Amniotic epithelial cell (primary cell): ENCODE data around the gene JADE3.

Source experiments
- DNase-seq: peaks from one replicate; pipeline ENCODE4 v3.0.0-alpha.2; 2010; ENCODE audit warnings: low read depth

JADE3 gene

DNA sequence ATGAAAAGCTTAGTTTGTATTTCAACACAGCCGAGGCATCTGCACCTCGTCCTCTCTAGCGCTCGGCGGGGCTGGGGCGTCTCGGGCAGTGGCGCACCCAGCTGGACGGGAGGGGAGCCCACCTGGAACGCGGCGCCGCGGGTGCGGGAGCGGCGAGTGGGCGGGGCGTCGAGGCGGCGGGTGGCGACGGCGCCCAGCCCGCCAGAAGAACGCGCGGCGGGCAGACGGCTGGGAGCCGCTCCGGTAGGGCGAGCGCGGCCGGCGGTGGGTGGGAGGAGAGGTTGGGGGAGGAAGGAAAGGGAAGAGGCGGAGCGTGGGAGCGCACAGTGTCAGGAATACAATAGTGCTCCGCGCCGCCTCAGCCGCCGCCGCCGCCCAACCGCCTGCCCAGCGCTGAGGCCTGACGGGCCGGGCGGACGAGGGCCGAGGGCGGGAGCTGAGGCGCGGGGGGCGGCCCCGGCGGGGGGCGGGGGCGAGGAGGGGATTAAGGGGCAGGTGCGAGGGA is at the start of gene JADE3:
Gene JADE3, plus strand, starts transcription at position 324 of the 505 bp plus-strand sequence. CDS start 72,474 bp downstream, outside the sequence.
- peak; percentile 75 for DNase-seq

DNA sequence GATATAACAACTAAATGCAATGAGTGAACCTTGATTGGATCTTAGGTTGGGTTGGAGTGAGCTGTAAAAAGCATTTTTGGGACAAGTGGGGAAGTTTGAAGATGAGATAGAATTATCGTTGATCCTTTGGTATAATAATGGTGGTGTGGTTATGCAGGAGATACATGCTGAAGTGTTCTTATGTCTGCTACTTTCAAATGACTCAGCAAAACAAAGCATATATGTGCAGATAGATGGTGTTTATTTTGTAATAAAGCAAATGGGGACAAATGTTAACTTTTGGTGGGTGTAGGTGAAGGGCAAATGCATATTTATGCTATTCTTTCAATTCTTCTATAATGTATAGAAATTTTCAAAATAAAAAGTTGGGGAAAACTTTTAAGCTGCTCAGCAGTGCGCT is 49.1 kb upstream of the JADE3 start:
- DNase-seq, result no peak

DNA sequence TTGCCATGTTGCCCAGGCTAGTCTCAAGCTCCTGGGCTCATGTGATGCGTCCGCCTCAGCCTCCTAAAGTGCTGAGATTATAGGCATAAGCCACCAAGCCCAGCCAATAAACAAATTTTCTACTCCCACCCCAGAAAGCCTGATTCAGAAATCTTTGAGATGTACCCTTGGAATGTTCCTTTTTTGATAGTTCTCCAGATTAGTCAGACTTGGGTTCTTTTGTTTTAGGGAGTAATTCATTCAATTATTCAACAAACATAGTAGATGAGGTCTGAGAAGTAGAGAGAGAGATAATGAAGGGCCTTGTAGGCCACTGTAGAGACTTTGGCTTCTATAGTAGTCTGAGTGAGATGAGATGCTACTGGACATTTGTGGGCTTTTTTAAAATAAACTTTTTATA is 47.6 kb upstream of the JADE3 start:
- DNase-seq, result peak; percentile 17

DNA sequence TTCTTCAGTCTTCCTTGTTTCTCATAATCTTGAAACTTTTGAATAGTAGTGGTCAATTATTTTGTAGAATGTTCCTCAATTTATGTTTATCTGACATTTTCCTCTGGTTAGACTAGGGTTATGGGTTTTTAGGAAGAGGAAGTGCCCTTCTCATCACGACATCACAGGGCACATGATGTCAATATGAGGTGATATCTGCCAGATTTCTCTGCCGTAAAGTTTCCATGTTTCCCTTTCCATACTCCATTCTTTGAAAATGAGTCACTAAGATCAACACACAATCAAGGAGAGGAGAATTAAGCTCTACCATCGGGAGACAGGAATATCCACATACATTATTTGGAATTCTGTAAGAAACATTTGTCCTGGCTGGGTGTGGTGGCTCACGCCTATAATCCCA is 46.9 kb upstream of the JADE3 start:
- peak; percentile 44 for DNase-seq

DNA sequence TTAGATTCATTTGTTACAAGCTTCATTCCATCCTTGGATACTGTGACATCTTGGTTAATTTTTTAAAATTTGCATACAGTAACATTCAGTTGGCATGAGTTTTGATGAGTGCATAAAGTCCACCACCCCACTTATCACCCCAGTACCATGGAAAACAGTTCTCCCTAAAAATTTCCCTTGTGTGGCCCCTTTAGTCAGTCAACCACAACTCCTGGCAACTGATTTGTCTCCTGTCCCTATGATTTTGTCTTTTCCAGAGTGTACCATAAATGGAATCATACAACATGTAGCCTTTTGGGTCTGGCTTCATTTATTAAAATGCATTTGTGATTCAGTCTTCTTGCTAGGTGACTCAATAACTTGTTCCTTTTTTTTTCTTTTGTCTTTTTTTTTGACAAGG is 45.5 kb upstream of the JADE3 start:
- DNase-seq, result no peak

DNA sequence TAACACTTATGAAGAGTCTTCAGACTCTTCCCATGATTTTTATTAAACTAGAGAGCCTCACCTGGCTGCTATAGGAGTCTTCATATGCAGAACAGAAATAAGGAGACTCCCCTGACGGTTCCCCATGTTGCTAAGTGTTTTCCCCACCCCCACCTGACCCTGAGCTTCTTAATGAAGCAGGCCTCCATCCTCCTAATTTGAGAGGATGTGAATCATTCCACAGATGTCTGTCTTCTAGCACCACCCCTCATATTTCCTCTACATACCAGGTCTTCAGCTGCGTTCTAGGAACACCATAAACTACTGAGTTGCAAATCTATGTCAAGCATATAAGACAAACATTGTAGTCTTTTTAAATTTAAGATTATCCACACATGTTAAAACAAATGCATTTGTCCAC is 38.5 kb upstream of the JADE3 start:
- peak; percentile 19 for DNase-seq

DNA sequence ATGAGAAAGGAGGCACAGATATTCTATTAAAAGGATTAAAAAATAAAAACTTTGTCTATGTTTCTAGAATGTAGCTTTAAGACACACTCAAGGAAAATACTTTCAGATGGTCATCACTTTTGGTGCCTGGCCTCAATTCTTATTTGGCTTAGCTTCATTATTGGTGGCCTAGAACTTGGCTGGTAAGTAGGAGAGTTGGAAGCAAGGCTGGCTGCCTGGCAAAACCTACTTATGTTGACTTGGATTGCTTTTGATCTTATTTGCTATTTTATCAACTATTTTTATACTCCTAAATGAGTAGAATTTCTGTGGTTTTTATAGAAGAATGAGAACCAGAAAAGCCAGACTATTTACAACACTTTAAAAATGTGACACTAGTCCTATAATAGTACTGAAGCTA is 35.3 kb upstream of the JADE3 start:
- no peak for DNase-seq

DNA sequence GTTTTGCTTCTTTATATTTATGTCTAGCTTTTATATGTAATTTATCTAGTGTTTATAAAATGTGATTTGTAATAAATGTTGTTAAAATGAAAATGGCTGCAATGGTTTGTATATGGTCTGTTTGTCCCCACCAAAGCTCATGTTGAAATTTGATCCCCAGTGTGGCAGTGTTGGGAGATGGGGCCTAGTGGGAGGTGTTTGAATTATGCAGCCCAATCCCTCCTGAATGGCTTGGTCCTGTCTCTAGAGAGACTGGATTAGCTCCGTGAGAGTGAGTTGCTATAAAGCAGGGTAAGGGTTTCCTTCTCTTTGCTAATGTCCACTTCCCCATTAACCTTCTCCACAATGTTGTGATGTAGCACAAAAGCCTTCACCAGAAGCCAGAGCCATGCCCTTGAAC is 30.0 kb upstream of the JADE3 start:
- no peak for DNase-seq

DNA sequence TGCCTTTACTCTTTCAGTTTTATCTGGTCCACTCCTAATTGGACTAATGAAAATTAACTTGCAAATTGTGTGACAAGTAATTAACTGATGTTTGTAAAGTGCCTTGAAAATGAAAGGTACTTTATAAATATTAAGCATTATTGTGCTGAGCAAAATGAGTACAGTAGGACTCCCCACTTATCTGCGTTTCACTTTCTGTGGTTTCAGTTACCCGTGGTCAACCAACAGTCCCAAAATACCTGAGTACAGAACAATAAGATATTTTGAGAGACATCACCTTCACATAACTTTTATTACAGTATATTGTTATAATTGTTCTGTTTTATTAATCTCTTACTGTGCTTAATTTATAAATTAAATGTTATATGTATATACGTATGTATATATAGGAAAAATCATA is 27.4 kb upstream of the JADE3 start:
- no peak for DNase-seq

DNA sequence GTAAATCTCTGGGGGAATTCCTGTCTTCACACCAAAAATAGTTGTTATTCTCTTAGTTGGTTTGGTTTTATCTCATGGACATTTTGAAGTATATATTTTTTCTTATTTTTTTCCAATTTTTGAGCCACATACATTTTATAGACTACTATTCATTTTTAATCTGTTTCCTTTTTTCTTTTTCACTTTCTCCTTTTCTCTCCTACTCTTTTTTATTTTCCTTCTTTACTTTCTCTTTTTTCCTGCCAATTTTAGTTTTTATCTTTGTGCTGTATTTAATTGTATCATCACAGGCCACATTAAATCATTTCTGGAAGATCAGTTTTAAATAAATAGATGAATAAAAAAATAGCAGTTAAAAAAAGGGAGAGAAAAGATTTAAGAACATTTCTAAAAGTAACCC is 14.0 kb upstream of the JADE3 start:
- no peak for DNase-seq

DNA sequence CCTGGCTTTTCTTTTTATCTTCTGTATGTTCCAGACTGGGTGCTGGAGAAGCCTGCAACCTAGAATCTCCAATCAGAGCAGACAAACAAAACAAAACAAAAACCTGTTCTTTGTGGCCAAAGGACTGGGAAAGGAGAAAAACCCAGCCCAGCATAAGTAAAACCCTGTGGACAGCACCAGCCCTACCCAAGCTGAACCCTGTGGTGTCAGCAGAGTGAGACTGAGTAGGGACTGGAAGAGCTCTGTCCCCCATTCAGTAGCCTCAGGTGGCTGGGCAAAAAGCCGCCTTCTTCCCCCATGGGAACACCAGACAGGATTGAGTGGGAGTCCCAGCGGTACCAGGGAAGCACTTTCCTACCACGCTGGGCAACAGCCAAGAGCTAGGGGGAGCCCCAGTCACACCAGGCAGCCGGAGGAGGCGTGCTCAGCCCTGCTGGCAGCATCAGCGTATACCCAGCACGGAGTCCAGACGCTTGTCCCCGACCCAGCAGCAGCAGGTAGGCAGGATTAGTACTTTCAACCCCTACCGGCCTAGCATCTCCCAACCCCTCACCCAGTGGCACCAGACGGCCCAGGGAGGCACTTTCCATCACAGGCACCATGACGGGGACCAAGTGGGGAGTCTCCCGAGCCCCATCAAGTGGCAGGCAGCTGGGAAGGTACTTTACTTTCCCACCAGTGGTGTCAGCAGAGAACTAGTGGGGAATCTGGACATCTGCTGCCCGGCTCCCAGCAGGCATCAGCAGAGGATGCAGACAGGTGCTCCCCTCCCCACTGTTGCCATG is 8.6 kb upstream of the JADE3 start:
- peak; percentile 72 for DNase-seq

DNA sequence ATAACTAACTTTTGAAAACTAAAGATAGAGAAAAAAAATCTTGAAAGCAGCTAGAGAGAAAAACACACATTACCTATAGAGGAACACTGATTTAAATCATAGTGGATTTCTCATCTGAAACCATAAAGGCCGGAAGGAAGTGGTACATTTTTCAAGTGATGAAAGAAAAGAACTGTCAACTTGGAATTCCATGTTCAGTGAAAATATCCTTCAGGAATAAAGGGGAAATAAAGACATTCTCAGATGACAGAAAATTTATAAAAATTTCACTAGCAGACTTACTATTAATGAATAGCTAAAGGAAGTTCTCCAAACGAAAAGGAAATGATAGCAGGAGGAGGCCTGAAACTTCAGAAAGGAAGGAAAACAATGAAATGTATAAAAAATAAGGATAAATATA is 7.6 kb upstream of the JADE3 start:
- DNase-seq, result no peak

DNA sequence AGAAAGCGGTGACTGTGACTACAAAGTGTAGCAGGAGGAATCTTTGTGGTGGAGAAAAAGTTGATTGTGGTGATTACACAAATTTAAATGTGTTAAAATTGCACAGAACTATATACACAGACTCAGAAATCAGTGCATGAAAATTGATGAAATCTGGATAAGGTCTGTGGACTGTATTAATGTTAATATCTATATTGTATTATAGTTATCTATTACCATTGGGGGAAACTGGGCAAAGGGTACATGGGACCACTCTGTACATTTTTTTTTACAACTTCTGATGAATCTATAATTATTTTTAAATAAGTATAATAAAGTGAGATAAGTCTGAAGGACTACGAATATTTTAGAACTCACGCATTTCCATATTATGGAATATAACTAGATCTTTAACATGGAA is 1.8 kb upstream of the JADE3 start:
- no peak for DNase-seq

DNA sequence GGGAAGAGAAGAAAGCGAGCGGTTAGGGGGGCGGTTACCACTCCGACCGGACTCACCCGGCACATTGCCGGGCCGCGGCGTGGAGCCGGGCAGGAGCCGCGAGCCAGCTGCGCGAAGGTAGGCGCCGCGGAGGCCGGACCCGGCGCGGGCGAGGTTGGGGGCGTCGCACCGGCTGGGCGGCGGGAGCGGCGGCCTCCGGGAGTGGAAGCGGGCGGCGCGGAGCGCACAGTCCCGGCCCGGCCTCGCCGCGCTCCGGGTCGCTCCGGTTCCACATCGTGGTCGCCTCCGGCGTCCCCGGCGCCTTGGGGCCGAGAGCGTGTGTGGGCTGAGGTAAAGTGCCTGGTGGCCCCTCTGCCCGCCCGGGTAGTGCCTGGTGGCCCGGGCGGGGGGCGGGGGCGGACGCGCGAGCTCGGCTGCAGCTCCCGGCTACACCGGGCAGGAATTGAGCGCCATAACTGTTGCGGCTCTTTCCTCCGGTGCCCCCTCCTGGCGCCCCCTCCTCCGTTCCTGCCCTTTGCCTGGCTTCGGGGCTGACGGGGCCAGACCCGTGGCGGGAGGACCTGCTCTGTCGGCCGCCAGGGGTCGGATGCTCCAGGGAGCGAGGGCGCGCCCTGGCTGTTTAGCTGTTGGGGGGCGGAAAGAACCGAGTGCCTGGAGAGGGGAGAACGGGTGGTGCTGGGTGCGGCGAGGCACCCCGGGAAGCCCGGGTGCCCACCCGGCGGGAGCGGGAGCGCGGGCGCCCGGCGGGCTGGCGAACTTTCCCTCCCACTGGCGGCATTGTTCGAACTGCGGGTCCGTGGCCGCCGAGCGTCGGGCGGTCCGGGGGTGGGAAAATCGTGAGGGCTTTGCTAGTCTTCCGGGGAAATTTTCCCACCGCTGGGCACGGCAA is 626 bp downstream of the JADE3 start:
- DNase-seq, result peak; percentile 10

DNA sequence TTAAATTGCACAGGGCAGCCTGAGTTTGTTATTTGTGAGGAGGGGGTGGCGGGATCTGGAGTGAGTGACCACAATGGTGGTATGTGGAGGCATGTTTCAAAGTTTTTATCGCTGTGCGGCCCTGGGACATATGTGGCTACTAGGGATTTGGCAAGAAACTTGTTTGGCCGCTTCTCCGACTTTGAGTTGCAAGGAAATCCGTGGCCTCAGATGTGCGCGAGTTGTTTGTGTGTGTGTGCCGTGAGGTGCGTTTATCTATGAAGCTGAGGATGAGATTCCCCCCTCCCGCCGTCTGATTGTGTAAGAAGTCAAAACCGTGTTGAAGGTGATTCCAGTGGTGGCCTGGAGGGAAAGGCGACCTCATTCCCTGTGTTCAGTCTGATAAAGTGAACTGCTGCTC is 1.4 kb downstream of the JADE3 start:
- DNase-seq, result peak; percentile 49

DNA sequence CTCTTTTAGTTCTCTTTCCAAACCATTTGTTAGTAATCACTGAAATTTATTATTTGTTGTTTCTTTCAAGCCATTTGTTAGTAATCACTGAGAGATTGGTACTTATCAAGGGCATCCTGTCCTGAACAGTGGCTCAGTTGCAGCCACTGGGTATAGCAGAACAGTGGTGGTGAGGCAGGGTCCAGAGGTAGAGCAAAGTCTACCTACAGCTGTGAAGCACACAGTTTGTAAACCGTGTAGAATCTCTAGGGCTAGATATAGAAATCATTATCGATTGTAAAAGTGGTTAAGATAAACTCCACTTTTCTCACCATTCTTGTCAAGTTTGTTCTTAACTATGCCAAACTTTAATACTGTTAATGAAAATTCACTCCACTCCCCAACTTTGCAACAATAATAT is 4.1 kb downstream of the JADE3 start:
- DNase-seq, result no peak

DNA sequence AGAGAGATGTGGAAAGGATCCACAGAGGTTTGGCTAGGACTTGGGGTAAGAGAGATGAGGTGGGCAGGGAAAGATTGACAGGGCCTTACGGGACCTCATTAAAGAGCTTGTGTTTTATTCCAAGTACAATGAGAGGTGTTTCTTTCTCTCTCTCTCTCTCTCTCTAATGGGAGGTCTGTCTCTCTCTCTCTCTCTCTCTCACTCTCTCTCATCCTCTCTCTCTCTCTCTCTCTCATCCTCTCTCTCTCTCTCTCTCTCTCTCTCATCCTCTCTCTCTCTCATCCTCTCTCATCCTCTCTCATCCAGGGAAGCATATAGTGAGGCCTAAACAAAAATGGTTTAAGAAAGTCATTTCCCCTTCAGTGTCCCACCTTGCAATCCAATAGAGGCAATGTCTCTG is 5.4 kb downstream of the JADE3 start:
- DNase-seq, result no peak

DNA sequence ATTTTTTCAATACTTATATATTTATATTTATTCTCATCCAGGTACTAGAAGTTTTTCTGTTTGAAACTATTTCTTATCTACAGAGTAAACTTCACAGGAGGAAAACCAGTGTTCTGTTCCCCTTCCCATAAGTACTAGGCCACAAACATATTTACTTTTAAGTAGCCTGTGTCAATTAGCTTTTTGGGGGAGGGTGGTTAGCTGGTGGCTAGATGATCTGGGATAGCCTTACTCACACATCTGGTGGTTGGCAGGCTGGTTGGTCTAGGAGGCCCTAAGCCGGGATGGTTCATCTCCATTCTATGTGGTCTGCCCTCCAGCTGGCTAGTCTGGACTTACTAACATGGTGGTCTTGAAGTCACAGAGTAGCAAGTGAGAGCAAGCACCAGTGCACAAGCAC is 6.2 kb downstream of the JADE3 start:
- no peak for DNase-seq

DNA sequence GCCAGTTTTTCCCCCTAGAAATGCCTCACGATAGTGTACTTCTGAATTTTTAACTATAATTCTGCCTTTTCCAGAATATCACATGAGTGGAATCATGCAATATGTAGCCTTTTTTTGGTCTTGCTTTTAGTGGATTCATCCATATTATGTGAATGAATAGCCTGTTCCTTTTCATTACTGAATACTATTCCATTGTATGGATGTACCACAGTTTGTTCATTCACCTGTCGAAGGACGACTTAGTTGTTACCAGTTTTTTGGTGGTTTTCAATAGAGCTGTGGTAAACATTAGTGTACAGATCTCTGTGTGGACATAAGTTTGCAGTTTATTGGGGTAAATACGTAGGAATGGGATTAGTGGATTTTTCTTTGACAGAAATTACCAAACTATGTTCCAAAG is 8.0 kb downstream of the JADE3 start:
- DNase-seq, result no peak

DNA sequence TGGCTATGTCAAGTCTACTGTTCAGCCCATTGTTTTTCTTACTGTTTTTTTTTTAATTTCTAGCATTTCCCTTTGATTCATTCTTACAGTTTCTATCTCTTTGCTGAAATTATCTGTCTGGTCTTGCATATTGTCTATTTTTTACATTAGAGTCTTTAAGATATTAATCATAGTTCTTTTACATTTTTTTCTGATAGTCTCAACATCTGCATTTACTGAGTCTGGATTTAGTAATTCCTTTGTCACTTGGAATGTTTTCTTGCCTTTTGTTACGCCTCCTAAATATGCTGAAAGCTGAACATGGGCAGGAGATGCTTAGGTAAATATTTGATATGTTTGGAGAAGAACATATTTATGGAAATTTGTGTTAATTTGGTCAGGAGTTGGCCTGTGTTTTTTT is 10.4 kb downstream of the JADE3 start:
- no peak for DNase-seq

DNA sequence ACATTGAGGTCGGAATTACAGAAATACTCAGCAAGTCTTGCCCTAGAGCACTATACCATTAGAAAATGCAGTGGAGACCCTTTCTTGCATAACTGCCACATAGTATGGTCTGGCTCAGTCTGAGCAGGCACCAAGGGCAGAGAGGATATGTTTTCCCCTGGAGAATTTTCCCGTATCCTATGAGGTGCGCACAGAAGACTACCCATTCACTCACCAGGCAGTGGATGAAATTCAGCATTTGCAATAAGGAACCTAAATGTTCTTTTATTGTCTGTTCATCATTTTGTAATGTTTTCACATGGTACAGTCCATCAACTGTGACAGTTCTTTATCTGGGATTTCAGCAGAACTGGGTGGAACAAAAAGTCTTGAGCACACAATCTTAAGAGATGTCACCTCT is 15.5 kb downstream of the JADE3 start:
- no peak for DNase-seq

DNA sequence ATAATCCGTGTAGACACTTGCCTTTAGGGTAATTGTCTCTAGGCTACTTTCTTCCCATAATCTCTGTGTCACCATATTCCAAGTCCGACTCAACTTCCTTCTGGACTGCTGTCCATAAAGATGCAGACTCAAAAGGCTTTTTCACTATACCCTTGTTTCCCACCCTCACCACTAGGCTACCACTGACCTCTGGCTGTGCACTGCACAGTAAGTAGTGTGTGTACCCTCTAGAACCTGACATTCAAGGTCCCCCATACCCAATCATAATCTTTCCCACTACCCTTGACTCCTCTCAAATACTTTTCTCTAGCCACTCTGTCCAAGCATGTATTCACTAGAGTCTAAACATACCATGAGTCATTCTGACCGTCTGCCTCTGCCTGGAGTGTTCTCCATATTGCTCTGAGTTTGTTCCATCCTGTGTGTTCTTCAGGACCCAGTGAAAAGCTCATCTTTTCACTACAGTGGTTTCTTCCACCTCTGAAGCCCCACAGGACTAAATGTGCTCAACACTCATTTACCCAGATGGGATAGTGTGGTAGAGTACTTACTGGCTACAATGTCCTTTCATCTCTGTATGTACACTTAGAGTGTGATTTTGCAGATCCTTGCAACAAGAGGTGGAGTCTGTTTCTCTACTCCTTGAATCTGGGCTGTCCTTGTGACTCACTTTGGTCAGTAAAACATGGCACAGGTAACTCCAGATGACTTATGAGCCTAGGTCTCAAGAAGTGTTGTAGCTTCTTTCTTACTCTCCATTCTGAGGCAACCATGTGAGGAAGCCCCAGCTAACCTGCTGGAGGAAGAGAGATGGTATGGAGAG is 17.4 kb downstream of the JADE3 start:
- DNase-seq, result peak; percentile 35
